NCI-H146 treated with DMSO at 0.1 percent for 48 hours (cell line): ENCODE data around the gene LASP1.
A peak's percentile ranks its signal among the peaks of the same experiment; 100 is the strongest.
"Not testable (repeated sequence)": the region's sequence is repeated elsewhere in the genome, so short reads cannot be mapped to it uniquely, and the experiment has no call there.

ENCODE experiments used
- DNase-seq: peaks from one replicate; lab custom pipeline; 2025; ENCODE audit not compliant: unreplicated experiment; lab: John Stamatoyannopoulos, UW

LASP1 gene, protein sequence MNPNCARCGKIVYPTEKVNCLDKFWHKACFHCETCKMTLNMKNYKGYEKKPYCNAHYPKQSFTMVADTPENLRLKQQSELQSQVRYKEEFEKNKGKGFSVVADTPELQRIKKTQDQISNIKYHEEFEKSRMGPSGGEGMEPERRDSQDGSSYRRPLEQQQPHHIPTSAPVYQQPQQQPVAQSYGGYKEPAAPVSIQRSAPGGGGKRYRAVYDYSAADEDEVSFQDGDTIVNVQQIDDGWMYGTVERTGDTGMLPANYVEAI

DNA sequence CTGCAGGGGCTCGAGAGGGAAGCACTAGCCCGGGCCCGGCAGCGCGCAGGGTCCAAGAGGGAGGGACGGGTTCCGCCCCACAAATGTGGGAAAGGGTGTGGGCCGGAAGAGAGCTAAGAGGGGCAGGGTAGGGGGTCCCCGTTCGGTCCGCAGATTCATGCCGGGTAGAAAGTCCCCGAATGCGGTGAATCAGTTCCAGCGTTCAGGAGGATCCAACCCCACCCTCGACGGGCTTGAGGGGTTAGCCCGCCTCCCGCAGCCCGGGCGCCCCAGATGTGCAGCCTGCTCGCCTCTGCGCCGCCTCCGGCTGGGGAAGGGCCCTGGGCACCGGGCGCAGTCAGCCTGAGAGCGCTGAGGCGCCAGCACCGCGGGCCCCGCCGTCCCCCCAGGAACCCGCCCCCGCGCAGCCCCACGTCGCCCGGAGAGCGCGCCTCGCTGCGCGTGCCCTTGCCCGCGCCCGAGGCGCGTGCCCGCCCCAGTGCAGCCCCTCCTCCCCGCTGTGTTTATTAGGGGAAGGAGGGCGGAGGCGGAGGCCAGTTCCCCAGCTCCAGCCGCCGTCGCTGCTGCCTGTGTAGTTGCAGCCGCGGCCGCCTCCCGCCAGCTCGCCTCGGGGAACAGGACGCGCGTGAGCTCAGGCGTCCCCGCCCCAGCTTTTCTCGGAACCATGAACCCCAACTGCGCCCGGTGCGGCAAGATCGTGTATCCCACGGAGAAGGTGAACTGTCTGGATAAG, at the start of gene LASP1:
Gene LASP1 (plus strand): TSS at position 533 of the 733 bp plus-strand sequence. CDS start 132 bp downstream, at position 665.
- DNase-seq: peak; percentile 80

DNA sequence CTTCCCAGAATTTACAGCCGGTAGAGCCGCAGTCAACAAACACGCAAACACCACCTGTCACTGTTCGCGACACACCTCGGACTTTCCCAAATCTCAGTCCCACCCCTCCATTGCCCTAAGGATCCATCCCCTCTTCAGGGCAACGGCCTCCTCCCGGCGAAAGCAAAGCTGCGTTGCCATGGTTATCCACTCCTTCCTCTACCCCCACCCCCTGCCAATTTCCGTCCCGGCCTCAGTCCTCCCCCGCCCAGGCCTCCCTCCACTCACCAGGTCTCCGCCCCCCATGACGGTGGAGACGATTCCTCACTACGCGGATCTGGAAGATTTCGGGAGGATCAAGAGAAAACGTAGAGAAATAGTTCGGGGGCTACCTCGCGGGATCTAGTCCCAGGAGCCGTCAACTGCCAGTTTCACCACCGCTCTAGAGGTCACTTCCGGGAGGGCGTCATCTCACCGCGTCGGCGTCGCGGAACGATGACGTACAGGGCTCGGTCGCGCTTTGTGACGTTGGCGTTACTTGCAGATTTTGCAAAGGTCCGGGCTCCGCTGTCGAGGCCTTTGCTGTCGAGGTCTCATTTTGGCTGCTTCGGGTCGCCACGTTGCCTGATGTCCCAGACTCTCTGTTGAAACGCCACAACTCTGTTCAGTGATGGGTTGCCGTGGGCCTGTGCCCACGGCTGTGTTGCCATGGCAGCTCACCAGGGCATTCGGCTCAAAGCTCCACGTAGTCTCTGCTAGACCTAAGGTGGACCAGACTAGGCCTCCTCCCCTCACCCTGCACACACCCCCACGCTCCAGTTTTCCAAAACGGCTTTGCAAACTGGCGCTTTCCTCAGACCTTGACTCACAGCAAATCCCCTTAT, 44.7 kb upstream of the LASP1 start, which contains the start of gene CWC25:
Gene CWC25 (minus strand): TSS at position 423 of the 863 bp plus-strand sequence. CDS start 138 bp downstream, at position 285.
- peak; percentile 84 for DNase-seq

DNA sequence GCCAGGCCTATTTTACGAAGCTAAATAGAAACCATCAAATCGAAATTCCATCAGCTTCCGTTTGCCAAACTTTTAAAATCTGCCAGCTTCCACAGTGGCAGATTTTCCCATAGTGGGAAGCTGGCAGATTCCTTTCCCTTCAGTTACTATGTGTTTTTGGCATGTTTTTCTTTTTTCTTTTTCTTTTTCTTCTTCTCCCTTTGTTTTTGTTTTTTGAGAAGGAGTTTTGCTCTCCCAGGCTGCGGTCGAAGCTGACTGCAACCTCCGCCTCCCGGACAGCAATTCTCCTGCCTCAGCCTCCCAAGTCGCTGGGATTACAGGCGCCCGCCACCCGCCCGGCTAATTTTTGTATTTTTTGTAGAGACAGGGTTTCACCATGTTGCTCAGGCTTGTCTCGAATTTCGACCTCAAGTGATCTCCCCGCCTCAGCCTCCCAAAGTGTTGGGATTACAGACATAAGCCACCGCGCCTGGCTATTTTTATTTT, 44.1 kb upstream of the LASP1 start:
- DNase-seq: no peak

GRCh38 chr17:38844261-38844757, 25.5 kb upstream of the LASP1 start:
- no peak for DNase-seq

GRCh38 chr17:38848557-38848891, 21.3 kb upstream of the LASP1 start:
- no peak for DNase-seq

- DNase-seq: no peak
Observed at GRCh38 chr17:38848939-38849605, 20.8 kb upstream of the LASP1 start.

DNA sequence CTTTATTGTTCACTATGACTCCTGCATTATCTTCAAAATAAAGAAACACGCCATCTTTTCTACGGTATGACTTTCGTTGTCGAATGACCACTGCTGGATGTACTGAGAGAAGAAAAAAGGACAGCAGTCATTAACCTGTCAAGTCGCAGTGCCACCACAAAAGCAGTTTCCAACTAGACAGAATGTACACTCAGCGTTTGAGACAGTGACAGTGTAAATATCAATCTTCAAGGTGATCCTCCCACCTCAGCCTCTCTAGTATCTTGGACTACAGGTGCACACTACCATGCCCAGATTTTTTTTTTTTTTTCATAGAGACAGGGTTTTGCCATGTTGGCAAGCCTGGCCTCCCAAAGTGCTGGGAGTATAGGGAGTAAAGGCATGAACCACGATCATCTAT, 19.5 kb upstream of the LASP1 start:
- DNase-seq: no peak

DNA sequence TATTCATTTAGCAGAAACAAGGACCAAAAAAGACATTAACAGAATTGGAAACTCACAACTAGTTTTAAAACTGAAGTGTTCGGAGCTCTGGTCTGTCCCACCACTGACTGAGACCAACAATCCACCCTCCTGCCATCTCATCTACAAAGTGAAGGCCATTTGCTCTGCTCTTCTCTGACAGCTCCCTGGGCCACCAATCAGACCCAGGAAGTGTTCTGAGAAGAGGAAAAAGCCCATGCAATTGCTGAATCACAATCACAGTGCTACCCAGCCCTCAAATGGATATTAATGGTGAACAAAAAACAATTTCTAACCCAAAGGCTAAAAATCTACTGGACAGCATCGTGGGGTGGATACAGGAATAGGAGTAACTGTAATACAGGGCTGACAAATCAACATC, 18.4 kb upstream of the LASP1 start:
- DNase-seq: no peak

DNA sequence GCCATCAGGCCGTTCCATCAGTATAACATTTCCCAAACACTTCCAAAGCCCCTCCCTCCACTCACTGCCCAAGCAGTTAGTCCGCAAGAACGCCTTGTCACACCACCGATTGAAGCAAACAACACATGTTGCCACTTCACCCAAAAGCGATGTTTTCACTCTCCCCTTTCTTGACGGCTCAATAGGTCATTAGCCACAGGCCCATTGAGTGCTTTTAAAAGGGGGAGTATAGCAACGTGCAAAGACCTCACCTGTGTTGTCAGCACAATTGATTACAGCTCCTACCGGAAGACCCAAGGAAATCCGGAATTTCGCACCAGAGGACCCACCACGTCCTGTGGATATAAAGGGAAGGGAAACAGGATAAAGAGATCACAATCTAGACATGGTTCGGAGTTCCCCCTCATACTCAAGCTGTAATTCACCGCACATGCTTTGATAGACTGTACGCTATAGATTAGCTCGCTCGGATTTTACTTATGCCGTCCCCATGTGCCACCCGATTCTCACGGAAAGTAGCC, 17.0 kb upstream of the LASP1 start:
- no peak for DNase-seq

DNA sequence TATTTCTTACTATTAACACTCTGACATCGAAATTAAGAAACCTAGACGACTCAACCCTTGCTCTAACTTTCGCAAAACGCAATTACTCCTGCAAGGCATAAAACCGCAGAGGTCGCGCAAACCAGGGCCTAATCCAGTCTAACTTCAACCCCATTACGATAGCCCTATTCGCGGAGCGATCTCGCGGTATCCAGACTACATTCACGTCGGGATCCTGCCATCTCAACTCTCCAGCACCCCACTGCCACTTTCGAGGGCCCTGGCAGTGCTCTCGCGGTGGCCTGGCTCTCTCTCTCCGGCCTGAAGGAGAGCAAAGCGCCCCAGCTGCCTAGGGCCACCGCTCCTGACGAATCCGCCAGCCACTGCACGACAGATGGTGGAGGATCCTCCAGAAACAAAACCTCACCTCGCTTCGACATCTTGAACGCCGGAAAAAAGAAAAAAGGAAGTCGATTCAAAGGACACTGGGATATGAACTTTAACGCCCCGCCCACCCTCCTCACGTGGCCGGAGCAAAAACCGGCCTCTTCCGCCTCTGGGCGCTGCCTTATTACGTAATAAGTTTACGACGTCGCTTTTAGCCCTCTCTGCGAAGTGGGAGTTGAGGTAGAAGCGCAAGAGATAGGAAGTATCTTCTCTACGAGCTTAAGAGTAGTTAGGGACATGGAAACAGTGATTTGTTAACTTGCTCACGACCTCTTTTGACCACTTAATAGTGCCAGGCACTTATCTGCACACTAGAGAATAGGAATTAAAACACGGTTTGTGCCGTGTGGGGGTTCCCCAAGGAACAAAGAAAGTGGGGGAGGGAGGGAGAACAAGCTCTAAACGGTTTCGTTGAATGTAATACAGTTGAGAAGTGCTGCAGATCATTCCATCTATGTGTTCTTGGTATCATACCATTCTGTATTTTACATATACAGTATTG, 16.3 kb upstream of the LASP1 start, which contains the start of gene RPL23:
Gene RPL23 (minus strand): TSS at position 430 of the 928 bp plus-strand sequence. CDS start 11 bp downstream, at position 419.
- peak; percentile 94 for DNase-seq

- not testable (repeated sequence) for DNase-seq
Observed at GRCh38 chr17:38855101-38855714, 14.7 kb upstream of the LASP1 start.

- DNase-seq: no peak
Observed at GRCh38 chr17:38857271-38857670, 12.6 kb upstream of the LASP1 start.

DNA sequence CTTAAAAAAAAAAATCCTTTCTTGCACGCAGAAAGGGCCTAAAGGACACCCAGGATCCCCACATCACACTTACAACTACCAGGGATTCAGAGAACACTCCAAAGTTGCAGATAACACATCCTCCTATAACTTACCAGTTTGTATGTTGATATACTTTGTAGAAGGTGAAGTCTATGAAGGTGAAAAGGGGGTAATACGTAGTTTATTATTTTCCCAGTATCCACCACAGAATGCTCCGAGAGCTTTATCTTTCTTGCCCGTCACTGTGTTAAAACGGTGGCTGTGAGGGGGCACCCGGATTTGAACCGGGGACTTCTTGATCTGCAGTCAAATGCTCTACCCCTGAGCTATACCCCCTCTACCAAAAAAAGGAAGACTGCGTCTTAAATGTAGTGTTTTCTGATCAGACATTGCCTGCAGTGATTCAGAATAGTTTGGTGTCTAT, 8.4 kb upstream of the LASP1 start:
- DNase-seq: peak; percentile 34

DNA sequence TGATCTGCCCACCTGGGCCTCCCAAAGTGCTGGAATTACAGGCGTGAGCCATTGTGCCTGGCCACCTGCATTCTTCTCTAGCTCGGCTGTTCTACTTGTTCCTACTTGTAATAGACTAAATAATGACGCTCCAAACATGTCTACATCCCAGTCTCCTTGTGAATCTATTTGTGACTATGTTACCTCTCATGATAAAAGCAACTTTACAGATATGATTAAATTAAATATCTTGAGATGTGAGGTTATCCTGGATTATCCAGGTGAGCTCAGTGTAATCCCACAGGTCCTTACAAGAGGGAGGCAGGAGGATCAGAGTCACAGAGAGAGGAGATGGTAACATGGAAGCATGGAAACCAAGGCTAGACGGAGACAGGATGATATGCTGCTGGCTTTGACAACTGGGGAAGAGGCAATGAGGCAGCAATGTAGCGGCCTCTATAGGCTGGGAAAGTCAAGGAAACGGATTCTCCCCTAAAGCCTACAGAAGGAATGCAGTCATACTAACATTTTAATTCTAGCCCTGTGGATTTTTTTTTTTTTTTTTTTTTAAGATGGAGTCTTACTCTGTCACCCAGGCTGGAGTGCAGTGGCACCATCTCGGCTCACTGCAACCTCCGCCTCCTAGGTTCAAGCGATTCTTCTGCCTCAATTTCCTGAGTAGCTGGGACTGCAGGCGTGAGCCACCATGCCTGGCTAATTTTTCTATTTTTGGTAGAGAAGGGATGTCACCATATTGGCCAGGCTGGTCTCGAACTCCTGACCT, 5.0 kb upstream of the LASP1 start:
- DNase-seq: peak; percentile 47

DNA sequence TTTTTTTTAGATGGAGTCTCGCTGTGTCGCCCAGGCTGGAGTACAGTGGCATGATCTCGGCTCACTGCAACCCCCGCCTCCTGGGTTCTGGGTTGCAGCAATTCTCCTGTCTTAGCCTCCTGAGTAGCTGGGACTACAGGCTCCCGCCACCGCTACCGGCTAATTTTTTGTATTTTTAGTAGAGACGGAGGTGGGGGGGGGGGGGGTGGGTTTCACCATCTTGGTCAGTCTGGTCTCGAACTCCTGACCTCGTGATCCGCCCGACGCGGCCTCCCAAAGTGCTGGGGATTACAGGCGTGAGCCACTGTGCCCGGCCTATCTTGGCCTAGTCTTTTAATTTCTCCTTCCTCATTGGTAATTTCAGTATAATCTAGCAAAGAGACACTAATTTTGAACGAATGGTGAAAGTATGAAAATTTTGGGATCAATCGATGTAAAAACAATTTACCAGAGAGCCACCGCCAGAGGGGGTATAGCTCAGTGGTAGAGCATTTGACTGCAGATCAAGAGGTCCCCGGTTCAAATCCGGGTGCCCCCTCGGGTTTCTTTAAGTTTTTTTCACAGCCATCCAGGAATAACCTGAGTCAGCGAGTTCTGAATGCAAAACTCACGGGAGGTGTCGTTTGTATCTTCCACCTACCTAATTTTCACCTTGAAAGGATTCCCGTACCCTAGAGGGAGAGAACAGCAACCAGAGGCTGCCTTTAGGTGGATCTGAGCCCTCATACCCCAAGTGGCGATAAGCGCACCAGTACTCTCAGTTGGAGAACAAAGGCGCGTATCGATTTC, 2.5 kb upstream of the LASP1 start:
- DNase-seq: peak; percentile 81

DNA sequence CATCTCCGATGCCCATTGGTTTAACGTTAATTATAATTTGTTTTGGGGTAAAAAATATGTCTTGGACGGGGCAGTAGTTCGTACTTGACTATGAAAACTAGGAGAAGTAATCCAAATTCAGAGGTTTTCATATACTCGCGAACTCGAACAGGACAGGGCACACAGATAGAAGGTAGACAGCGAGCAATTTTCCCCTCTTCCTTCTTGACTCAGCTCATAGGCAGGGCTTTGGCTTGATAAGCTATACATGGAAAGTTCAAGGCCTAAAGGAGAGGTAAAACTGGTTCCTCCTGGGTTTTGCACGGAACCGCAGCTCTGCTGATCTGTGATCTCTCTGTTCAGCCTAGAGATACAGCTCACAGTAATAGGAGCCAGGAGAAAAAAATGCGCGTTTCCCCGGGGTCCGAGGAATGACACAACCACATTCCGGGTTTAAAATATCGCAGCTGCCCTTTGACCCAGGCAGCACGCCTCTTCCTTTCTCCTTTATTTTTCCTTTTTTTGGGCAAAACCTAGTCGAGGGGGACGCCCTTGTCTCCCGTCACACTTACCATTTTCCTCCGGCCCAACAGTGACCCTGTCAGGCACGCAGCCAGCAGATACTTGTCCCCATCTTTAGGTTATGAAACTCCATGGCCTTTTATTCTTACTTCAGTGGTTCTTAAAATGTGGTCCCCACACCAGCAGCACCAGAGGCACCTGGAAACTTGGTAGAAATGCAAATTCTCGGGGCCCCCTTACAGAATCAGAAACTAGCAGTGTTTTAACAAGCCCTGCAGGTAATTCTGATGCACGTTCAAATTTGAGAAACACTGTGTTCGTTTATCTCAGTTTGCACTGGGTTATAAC, 1.7 kb upstream of the LASP1 start:
- peak; percentile 81 for DNase-seq
